ENCODE measurements around the gene MIGA2. TPM values are rescaled to one million over a fixed set of nuclear protein-coding genes. Genes with fewer than 3 reads are reported as not detected.

The MIGA2 gene
- total RNA-seq, 2 experiments from 2014 or later = 53.2 to 56.9 TPM

DNA sequence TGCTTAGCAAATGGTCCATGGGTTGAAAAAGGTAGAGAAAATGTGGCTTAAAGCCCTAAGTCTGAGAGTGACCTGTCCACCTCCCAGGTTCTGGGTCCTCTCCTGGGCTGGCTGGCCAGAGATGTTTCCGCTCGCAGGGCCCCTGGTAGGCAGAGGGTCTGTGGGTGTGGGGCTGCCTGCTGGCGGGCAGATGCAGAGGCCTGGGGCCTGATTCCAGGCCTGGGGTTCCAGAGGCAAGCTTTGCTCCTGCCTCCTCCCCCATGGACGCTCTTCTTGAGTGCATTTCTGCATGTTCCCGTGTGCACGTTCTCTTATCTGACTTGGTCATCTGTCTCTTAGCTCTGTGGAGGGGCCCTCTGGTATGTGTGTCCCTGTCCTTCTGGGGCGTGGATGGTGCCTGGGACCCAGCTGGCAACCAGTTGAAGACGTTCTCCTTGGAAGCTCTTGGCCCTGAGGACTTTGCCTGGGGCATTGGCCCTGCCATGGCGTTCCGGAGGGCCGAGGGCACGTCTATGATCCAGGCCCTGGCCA is 3.8 kb downstream of the MIGA2 start:
- H3K9me3 Mint-ChIP-seq = no peaks in the 10 kb centered on the region
- POLR2A ChIA-PET = no interaction called here

GRCh38 chr9:129042016-129042415 is 5.6 kb downstream of the MIGA2 start:
- H3K9me3 Mint-ChIP-seq = no peaks in the 10 kb centered on the region
- Histone ChIP-seq H3K27me3 (ENCODE audit: control insufficient read depth in 1 of 2, insufficient read depth in 2 of 2, low read length in 2 of 2) (no peaks in the 10 kb centered on the region), H3K27ac (ENCODE audit: low read depth in 1 of 2, low read length in 2 of 2) (no peak overlapping the region), H3K9me3 (ENCODE audit: control insufficient read depth in 1 of 2, insufficient read depth in 1 of 2, low read length in 2 of 2) (no peaks in the 10 kb centered on the region), H3K4me3 (ENCODE audit: low read length) (no peak overlapping the region), H3K36me3 (ENCODE audit: insufficient read depth, low read length) (peaks cover 41% of the 10 kb centered on the region), H3K4me1 (ENCODE audit: insufficient read depth, low read length) (peaks cover 25% of the 10 kb centered on the region)
- peak in 1 of 14 experiments; percentile 18 for DNase-seq
- ChIA-PET CTCF (no interaction called here), POLR2A (no interaction called here)
- intact Hi-C loops (cut with DNase I, micrococcal nuclease) = no loop called here
- H3K27me3 Mint-ChIP-seq = no peaks in the 10 kb centered on the region
- H3K36me3 Mint-ChIP-seq (ENCODE audit: low read depth) = peaks cover 41% of the 10 kb centered on the region
- H3K4me1 Mint-ChIP-seq (ENCODE audit: low read depth) = peaks cover 22% of the 10 kb centered on the region
- TF ChIP-seq, protein P1, sequence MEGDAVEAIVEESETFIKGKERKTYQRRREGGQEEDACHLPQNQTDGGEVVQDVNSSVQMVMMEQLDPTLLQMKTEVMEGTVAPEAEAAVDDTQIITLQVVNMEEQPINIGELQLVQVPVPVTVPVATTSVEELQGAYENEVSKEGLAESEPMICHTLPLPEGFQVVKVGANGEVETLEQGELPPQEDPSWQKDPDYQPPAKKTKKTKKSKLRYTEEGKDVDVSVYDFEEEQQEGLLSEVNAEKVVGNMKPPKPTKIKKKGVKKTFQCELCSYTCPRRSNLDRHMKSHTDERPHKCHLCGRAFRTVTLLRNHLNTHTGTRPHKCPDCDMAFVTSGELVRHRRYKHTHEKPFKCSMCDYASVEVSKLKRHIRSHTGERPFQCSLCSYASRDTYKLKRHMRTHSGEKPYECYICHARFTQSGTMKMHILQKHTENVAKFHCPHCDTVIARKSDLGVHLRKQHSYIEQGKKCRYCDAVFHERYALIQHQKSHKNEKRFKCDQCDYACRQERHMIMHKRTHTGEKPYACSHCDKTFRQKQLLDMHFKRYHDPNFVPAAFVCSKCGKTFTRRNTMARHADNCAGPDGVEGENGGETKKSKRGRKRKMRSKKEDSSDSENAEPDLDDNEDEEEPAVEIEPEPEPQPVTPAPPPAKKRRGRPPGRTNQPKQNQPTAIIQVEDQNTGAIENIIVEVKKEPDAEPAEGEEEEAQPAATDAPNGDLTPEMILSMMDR (IDR thresholded peaks at IDR 0.05) = no peak
- H3K4me3 Mint-ChIP-seq = no peak overlapping the region
- H3K27ac Mint-ChIP-seq = no peak overlapping the region
- ATAC-seq (ENCODE audit: poor library complexity) = no peak

More for the DNA sequence above, 3.8 kb downstream of the MIGA2 start:
- Mint-ChIP-seq H3K27ac (no peak overlapping the region), H3K4me1 (ENCODE audit: low read depth) (peaks cover 35% of the 10 kb centered on the region), H3K4me3 (peak overlapping the region; percentile 63), H3K36me3 (ENCODE audit: low read depth) (peaks cover 41% of the 10 kb centered on the region), H3K27me3 (no peaks in the 10 kb centered on the region)
- Histone ChIP-seq H3K9me3 (ENCODE audit: control insufficient read depth in 1 of 2, insufficient read depth in 1 of 2, low read length in 2 of 2) (no peaks in the 10 kb centered on the region), H3K4me1 (ENCODE audit: insufficient read depth, low read length) (peaks cover 34% of the 10 kb centered on the region), H3K27me3 (ENCODE audit: control insufficient read depth in 1 of 2, insufficient read depth in 2 of 2, low read length in 2 of 2) (no peaks in the 10 kb centered on the region), H3K27ac (ENCODE audit: low read depth in 1 of 2, low read length in 2 of 2) (no peak overlapping the region), H3K36me3 (ENCODE audit: insufficient read depth, low read length) (peaks cover 31% of the 10 kb centered on the region), H3K4me3 (ENCODE audit: low read length) (no peak overlapping the region)
- DNase-seq (no peak), ATAC-seq (ENCODE audit: poor library complexity) (no peak)
- CTCF ChIA-PET = no interaction called here
- intact Hi-C loops (cut with DNase I, micrococcal nuclease) = no loop called here
- TF ChIP-seq, protein P1 (IDR thresholded peaks at IDR 0.05) = no peak

DNA sequence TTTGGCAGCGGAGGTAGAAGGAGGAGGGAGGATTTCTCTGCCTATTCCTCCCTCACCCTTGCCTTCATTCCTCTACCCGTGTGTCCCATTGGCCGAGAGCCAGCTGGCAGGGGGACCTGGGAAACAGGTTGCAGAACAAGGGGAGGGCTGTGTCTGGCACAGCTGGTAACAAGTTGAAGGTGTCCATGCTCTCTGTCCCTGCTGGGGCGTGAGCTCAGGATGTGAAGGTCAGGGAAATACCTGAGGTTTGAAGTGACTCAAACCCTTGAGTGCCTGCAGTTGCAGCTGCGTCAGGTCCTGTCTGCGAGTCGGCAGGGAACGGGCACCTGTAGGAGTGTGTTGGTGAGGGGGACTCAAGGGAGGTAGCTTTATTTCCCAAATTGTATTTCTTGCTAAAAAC is 16.2 kb downstream of the MIGA2 start:
- Histone ChIP-seq H3K36me3 (ENCODE audit: insufficient read depth, low read length) (peaks cover 46% of the 10 kb centered on the region), H3K4me3 (ENCODE audit: low read length) (no peak overlapping the region), H3K4me1 (ENCODE audit: insufficient read depth, low read length) (no peaks in the 10 kb centered on the region), H3K27me3 (ENCODE audit: control insufficient read depth in 1 of 2, insufficient read depth in 2 of 2, low read length in 2 of 2) (no peaks in the 10 kb centered on the region), H3K27ac (ENCODE audit: low read depth in 1 of 2, low read length in 2 of 2) (no peak overlapping the region), H3K9me3 (ENCODE audit: control insufficient read depth in 1 of 2, insufficient read depth in 1 of 2, low read length in 2 of 2) (no peaks in the 10 kb centered on the region)
- CTCF ChIA-PET = no interaction called here
- peaks cover 43% of the 10 kb centered on the region for H3K36me3 Mint-ChIP-seq (ENCODE audit: low read depth)
- H3K4me3 Mint-ChIP-seq = no peak overlapping the region
- intact Hi-C loops (cut with DNase I, micrococcal nuclease) = no loop called here
- DNase-seq = no peak
- H3K27me3 Mint-ChIP-seq = no peaks in the 10 kb centered on the region
- TF ChIP-seq, protein P1 (IDR thresholded peaks at IDR 0.05) = no peak
- ATAC-seq (ENCODE audit: poor library complexity) = no peak
- POLR2A ChIA-PET = no interaction called here
- no peaks in the 10 kb centered on the region for H3K4me1 Mint-ChIP-seq (ENCODE audit: low read depth)
- H3K9me3 Mint-ChIP-seq = no peaks in the 10 kb centered on the region
- H3K27ac Mint-ChIP-seq = no peak overlapping the region
